ENCODE measurements around the gene KIAA0753. TPM values are rescaled to one million over a fixed set of nuclear protein-coding genes. Genes with fewer than 3 reads are reported as not detected.

KIAA0753 gene
- total and polyA plus RNA-seq, 10 of the 15 experiments (the other 5 are each of a cell fraction or from before 2014, with no cell fraction given), result 2.2 to 15.2 (median 7.7) TPM

DNA sequence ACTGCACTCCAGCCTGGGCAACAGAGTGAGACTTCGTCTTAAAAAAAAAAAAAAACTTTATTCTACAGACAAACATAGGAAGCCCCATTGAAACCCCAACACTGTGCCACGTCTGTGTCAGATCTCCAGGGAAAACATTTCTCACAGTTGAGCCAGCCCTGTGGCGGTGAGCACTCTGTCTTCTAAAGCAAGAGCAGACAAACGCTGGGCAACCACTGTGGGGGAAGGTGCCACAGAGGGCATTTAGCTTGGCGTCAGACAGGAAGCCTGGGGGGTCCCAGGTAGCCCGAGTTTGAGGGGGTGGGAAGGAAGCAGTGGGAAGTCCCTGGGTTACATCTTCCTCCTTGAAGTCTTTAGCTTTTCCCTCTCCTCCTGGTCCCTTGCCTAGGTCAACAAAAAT, 27.0 kb upstream of the KIAA0753 start:
- 13% methylated on average over 5 of the region's 6 CpGs for WGBS (ENCODE audit: insufficient coverage, insufficient replicate concordance, low lambda C conversion rate, missing lambda C conversion rate)
- ChIA-PET CTCF (interaction anchor here (0.6 to 3.1 kb wide), 7 partner anchors 15 to 354 kb away, joined by 3 to 27 read pairs (median 3); no protein-coding TSS in a partner anchor), RAD21 (ENCODE audit: unreplicated experiment) (interaction anchor here (0.5 to 3.2 kb wide), 4 partner anchors 23 to 338 kb away, joined by 3 to 17 read pairs (median 6); no protein-coding TSS in a partner anchor)
- TF ChIP-seq HSF1 (IDR thresholded peaks at IDR 0.05; ENCODE audit: low read depth, low read length) (no peak), REST (IDR thresholded peaks at IDR 0.05; ENCODE audit: low read depth, low read length) (no peak), SP1 (IDR thresholded peaks at IDR 0.05; ENCODE audit: low read depth, low read length) (no peak), POU2F2 (IDR thresholded peaks at IDR 0.05; ENCODE audit: borderline replicate concordance, low read depth, low read length) (no peak), ATF7 (IDR thresholded peaks at IDR 0.05; ENCODE audit: low read depth) (no peak), ZNF274 (IDR thresholded peaks at IDR 0.05; ENCODE audit: insufficient read depth, insufficient read length) (no peak), MYC (IDR thresholded peaks at IDR 0.05; ENCODE audit: insufficient read depth, insufficient read length, insufficient replicate concordance, low read length, severe bottlenecking) (no peak)
- TF ChIP-seq, protein P1, sequence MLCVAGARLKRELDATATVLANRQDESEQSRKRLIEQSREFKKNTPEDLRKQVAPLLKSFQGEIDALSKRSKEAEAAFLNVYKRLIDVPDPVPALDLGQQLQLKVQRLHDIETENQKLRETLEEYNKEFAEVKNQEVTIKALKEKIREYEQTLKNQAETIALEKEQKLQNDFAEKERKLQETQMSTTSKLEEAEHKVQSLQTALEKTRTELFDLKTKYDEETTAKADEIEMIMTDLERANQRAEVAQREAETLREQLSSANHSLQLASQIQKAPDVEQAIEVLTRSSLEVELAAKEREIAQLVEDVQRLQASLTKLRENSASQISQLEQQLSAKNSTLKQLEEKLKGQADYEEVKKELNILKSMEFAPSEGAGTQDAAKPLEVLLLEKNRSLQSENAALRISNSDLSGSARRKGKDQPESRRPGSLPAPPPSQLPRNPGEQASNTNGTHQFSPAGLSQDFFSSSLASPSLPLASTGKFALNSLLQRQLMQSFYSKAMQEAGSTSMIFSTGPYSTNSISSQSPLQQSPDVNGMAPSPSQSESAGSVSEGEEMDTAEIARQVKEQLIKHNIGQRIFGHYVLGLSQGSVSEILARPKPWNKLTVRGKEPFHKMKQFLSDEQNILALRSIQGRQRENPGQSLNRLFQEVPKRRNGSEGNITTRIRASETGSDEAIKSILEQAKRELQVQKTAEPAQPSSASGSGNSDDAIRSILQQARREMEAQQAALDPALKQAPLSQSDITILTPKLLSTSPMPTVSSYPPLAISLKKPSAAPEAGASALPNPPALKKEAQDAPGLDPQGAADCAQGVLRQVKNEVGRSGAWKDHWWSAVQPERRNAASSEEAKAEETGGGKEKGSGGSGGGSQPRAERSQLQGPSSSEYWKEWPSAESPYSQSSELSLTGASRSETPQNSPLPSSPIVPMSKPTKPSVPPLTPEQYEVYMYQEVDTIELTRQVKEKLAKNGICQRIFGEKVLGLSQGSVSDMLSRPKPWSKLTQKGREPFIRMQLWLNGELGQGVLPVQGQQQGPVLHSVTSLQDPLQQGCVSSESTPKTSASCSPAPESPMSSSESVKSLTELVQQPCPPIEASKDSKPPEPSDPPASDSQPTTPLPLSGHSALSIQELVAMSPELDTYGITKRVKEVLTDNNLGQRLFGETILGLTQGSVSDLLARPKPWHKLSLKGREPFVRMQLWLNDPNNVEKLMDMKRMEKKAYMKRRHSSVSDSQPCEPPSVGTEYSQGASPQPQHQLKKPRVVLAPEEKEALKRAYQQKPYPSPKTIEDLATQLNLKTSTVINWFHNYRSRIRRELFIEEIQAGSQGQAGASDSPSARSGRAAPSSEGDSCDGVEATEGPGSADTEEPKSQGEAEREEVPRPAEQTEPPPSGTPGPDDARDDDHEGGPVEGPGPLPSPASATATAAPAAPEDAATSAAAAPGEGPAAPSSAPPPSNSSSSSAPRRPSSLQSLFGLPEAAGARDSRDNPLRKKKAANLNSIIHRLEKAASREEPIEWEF (IDR thresholded peaks at IDR 0.05; ENCODE audit: insufficient replicate concordance, low read depth, low read length), result no peak
- TF ChIP-seq, protein P2, sequence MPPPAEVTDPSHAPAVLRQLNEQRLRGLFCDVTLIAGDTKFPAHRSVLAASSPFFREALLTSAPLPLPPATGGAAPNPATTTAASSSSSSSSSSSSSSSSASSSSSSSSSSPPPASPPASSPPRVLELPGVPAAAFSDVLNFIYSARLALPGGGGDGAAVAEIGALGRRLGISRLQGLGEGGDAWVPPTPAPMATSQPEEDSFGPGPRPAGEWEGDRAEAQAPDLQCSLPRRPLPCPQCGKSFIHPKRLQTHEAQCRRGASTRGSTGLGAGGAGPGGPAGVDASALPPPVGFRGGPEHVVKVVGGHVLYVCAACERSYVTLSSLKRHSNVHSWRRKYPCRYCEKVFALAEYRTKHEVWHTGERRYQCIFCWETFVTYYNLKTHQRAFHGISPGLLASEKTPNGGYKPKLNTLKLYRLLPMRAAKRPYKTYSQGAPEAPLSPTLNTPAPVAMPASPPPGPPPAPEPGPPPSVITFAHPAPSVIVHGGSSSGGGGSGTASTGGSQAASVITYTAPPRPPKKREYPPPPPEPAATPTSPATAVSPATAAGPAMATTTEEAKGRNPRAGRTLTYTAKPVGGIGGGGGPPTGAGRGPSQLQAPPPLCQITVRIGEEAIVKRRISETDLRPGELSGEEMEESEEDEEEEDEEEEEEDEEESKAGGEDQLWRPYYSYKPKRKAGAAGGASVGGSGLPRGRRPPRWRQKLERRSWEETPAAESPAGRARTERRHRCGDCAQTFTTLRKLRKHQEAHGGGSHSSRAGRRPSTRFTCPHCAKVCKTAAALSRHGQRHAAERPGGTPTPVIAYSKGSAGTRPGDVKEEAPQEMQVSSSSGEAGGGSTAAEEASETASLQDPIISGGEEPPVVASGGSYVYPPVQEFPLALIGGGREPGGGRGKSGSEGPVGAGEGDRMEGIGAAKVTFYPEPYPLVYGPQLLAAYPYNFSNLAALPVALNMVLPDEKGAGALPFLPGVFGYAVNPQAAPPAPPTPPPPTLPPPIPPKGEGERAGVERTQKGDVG (CRISPR knock-in tag; IDR thresholded peaks at IDR 0.05), result no peak

More for the DNA sequence above, 27.0 kb upstream of the KIAA0753 start:
- Histone ChIP-seq H3K27ac (ENCODE audit: control insufficient read depth, insufficient read depth) (no peak overlapping the region), H3K4me2 (ENCODE audit: control insufficient read depth, insufficient read depth) (no peak overlapping the region), H2AFZ (ENCODE audit: control insufficient read depth, low read depth, low read length) (no peak overlapping the region), H3K79me2 (ENCODE audit: control insufficient read depth, insufficient read depth, low read length) (no peaks in the 10 kb centered on the region), H4K20me1 (ENCODE audit: control insufficient read depth, insufficient read depth) (no peaks in the 10 kb centered on the region), H3K9me3 (replicated peaks; ENCODE audit: control insufficient read depth, insufficient read depth, low read length) (no peaks in the 10 kb centered on the region), H3K27me3 (replicated peaks in 1 of 2; ENCODE audit: control insufficient read depth in 2 of 2, insufficient read depth in 2 of 2, low read length in 1 of 2) (no peaks in the 10 kb centered on the region), H3K36me3 (ENCODE audit: control insufficient read depth in 2 of 2, insufficient read depth in 2 of 2, low read length in 1 of 2) (no peaks in the 10 kb centered on the region; a peak in 1 of 4 replicates), H3K9ac (ENCODE audit: control insufficient read depth, insufficient read depth, low read length) (no peak overlapping the region), H3K4me3 (no peak overlapping the region), H3K4me1 (ENCODE audit: control insufficient read depth, insufficient read depth, low read length) (no peaks in the 10 kb centered on the region)
- POLR2A ChIA-PET, result no interaction called here
- intact Hi-C loops (cut with micrococcal nuclease; ENCODE audit: unreplicated experiment), result loop anchor here (2.0 to 10.0 kb wide), 4 partner anchors 87 to 337 kb away; partner anchors contain the start of gene XAF1
- no TSS peak for BruUV-seq (replicated peaks)
- DNase-seq (ENCODE audit: low read depth, low spot score) (no peak), ATAC-seq (no peak), FAIRE-seq (no peak)
- in situ Hi-C loops (cut with MboI), result no loop called here
- SMC1A ChIA-PET (ENCODE audit: uncharacterized antibody, unreplicated experiment), result interaction anchor here (0.9 to 2.7 kb wide), 5 partner anchors 164 to 355 kb away, joined by 3 to 16 read pairs (median 6); partner anchors contain the start of gene TEKT1
